WERI-Rb-1 (cell line): ENCODE data around the gene NKAPD1.
"Not testable (repeated sequence)": the region's sequence is repeated elsewhere in the genome, so short reads cannot be mapped to it uniquely, and the experiment has no call there.

Experiments
- DNase-seq: peaks from one replicate; pipeline ENCODE4 v3.0.0-alpha.2; 2020
- H3K27ac ChIP-seq: fragments of 250-450 bp; sonication (Bioruptor Pico); 2 replicates; pipeline ENCODE4 v1.5.1; 2020; ENCODE audit warnings: mild to moderate bottlenecking, moderate library complexity
- H3K27me3 ChIP-seq: fragments of 250-450 bp; sonication (Bioruptor Pico); 2 replicates; pipeline ENCODE4 v1.5.1; 2021; ENCODE audit warnings: mild to moderate bottlenecking, low read depth, moderate library complexity; ENCODE audit not compliant: insufficient read depth, severe bottlenecking
- H3K36me3 ChIP-seq: fragments of 250-450 bp; sonication (Bioruptor Pico); 2 replicates; pipeline ENCODE4 v1.5.1; 2020; ENCODE audit warnings: mild to moderate bottlenecking, moderate library complexity
- H3K4me3 ChIP-seq: 2 replicates; pipeline ENCODE4 v1.5.1; 2011; ENCODE audit warnings: low read depth, mild to moderate bottlenecking, control low read depth, low read length
- H3K9me3 ChIP-seq: fragments of 250-450 bp; sonication (Bioruptor Pico); 2 replicates; pipeline ENCODE4 v1.5.1; 2021; ENCODE audit warnings: mild to moderate bottlenecking, moderate library complexity; ENCODE audit not compliant: severe bottlenecking
- CTCF ChIP-seq: IDR thresholded peaks from 2 replicates; pipeline ENCODE4 v1.5.1; 2011; ENCODE audit warnings: low read depth, mild to moderate bottlenecking, control low read depth, inconsistent platforms, low read length

NKAPD1 gene

GRCh38 chr11:112033902-112034301, 40.2 kb upstream of the NKAPD1 start:
- no peak overlapping the region for H3K4me3 ChIP-seq
- peaks cover 81% of the 10 kb centered on the region for H3K36me3 ChIP-seq
- no peaks in the 10 kb centered on the region for H3K27me3 ChIP-seq
- no peak for DNase-seq
- no peaks in the 10 kb centered on the region for H3K9me3 ChIP-seq
- no peak for TF ChIP-seq CTCF
- H3K27ac ChIP-seq, result no peak overlapping the region

- no peak for TF ChIP-seq CTCF
- no peak for DNase-seq
- Histone ChIP-seq H3K27me3 (no peaks in the 10 kb centered on the region), H3K4me3 (no peak overlapping the region), H3K36me3 (peaks cover 71% of the 10 kb centered on the region), H3K27ac (no peak overlapping the region), H3K9me3 (no peaks in the 10 kb centered on the region)
Measured at GRCh38 chr11:112037527-112037926, 36.6 kb upstream of the NKAPD1 start.

- H3K27ac ChIP-seq, result no peak overlapping the region
- no peaks in the 10 kb centered on the region for H3K9me3 ChIP-seq
- no peak for DNase-seq
- peaks cover 72% of the 10 kb centered on the region for H3K36me3 ChIP-seq
- no peak for TF ChIP-seq CTCF
- H3K27me3 ChIP-seq, result no peaks in the 10 kb centered on the region
- no peak overlapping the region for H3K4me3 ChIP-seq
Measured at GRCh38 chr11:112042161-112042960, 31.7 kb upstream of the NKAPD1 start.

GRCh38 chr11:112042961-112043304, 31.2 kb upstream of the NKAPD1 start:
- Histone ChIP-seq H3K9me3 (no peaks in the 10 kb centered on the region), H3K36me3 (peaks cover 69% of the 10 kb centered on the region), H3K4me3 (no peak overlapping the region), H3K27me3 (no peaks in the 10 kb centered on the region), H3K27ac (no peak overlapping the region)
- no peak for TF ChIP-seq CTCF
- DNase-seq, result no peak

- H3K4me3 ChIP-seq, result no peak overlapping the region
Measured at GRCh38 chr11:112044961-112045360, 29.1 kb upstream of the NKAPD1 start.

GRCh38 chr11:112046647-112047046, 27.5 kb upstream of the NKAPD1 start:
- H3K4me3 ChIP-seq, H3K27me3 ChIP-seq, H3K27ac ChIP-seq, DNase-seq, H3K9me3 ChIP-seq: not testable (repeated sequence)
- H3K36me3 ChIP-seq, result peaks cover 63% of the 10 kb centered on the region

More at GRCh38 chr11:112044961-112045360, 29.1 kb upstream of the NKAPD1 start:
- DNase-seq, result no peak
- Histone ChIP-seq H3K27ac (no peak overlapping the region), H3K9me3 (no peaks in the 10 kb centered on the region), H3K36me3 (peaks cover 59% of the 10 kb centered on the region), H3K27me3 (no peaks in the 10 kb centered on the region)
- no peak for TF ChIP-seq CTCF

- not testable (repeated sequence) for DNase-seq, H3K4me3 ChIP-seq, H3K27ac ChIP-seq, H3K27me3 ChIP-seq, H3K9me3 ChIP-seq
- peaks cover 73% of the 10 kb centered on the region for H3K36me3 ChIP-seq
Measured at GRCh38 chr11:112048256-112048655, 25.8 kb upstream of the NKAPD1 start.
